NCI-H2171 treated with DMSO at 0.1 percent for 48 hours (cell line): ENCODE measurements around the gene SGSM2.

Source experiments
- DNase-seq: peaks from one replicate; lab custom pipeline; 2025; lab: John Stamatoyannopoulos, UW

The SGSM2 gene

DNA sequence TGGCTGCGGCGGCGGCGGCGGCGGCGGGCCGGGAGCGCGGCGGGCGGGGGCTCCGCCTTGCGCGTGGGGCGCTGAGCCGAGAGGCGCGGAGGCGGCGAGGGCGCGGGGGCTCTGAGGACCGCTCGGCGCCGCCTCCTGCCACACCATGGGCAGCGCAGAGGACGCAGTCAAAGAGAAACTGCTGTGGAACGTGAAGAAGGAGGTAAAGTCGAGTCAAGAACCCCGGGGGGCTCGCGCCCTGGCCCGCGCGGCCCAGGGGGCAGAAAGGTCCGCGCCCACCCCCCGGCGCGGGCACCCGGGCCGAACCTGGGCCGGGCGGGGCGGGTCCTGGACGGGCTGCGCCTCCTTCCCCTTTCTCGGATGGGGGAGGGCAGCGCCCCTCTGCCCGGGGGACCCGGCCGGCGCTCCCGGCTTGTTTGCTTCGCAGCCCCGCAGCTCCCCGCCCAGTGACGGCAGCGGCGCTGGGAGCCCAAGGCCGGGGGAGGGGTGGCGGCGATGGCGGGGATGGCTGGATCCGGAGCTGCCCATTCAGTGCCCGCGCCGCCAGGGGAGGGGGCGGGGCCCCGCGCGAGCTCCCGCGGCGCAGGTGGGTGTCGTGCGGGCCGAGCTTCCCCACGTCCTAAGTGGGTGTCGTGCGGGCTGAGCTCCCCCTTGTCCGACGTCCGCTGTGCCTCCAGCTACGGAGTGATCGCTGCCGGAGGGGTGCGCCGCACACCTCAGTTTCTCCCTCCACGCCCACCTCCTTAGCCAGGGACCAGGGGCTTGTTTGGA lies 428 bp downstream of the SGSM2 start:
- DNase-seq, result no peak

DNA sequence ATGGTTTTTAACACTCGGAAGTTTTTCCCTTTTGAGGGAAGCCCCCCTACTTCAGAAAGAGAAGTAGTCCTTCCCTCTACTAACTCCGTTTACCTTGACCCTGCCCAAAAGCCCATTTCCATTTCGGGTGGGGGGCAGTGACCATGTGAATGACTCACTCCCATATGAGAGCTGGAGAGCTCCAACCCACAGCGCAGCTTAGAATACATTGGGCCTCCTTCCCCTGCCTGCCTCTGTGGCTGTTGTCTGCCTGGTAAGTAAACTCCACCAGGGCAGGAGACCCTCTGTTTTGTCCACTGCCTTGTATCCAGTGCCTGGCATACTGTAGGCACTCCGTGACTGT lies 985 bp downstream of the SGSM2 start:
- no peak for DNase-seq

DNA sequence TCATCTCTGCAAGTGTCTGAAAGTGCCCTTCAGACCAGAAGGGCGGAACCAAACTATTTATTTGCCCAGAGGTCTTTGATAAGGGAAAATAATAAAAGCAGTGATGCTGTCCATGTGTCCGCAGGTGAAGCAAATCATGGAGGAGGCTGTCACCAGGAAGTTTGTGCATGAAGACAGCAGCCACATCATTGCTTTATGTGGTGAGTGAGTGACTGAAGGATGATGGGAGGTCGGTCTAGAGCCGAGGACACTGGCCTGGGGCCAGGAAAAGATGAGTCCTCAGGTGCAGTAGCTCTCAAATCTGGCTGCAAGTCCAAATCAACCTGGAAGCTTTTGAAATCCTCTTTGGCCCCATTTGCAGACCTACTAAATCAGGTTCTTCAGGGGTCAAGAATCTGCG lies 6.1 kb downstream of the SGSM2 start:
- DNase-seq, result no peak

DNA sequence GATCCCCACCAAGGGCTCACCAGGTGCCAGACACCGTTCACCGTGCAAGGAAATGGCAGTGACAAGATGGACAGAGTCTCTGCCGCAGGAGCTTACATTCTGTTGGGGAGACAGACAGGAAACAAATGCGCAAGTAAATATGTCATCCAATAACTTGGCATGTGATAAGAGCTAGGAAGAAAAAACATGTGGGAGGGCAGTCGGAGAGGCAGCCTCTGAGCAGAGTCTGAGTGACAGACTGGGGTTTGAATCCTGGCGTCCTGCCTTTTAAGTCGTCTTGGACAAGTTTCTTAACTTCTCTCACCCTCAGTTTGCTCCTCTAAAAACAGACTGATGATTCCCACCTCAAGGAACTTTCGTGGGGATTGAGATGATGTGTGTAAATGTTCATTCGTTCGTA lies 7.2 kb downstream of the SGSM2 start:
- no peak for DNase-seq

DNA sequence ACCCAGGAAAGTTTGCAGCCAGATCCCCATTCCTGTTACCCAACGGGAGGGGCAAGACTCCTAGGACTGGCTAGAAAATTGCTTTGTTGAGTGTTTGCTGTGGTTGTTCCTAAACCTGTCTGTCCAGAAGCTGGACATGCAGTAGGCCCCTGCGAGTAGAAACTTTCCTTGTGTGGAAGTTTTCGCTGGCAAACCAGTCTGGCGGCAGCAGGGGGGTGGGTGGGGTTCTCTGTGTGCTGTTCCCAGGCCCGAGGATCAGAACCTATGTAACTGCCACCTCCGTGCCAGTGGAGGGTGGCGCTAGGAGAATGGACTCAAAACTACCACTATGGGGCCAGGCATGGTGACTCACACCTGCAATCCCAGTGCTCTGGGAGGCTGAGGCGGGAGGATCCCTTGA lies 9.2 kb downstream of the SGSM2 start:
- no peak for DNase-seq

DNA sequence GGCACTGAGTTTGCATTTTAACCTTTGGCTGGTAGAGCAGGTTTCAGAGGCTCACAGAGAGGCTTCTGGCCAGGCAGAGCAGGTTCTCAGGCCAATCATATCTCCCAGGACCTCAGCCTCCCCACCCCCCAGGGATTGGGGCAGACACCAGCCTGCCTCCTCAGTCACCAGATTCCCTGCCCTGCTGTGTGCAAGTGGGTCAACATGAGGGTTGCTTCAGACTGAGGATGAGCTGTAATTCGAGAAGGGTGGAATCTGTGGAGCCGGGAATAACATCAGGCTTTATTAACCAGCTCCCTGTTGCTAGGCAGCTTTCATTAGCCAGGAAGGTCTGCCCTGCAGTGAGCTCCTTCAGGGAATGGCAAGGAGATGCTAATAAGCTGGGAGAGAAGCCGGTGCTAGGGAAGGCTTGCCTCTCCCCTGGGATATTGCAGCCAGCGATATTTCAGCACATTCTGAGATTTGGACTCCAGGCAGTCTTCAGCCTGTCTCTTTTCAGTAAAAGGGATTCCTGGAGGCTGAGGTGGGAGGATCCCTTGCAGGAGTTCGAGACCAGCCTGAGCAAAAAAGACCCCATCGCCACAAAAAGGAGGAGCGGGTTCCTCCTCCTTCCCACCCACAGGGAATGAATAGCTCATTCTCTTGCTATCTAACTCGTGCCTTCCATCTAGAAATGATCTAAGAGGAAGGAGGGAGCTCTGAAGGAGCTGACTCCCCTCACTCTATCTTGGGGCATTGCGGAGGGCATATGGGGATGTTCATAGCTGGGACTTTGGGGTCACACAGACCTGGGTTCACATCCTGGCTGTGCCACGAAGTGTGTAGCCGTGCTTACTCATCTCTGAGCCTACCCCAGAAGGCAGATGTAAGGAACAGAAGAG lies 10.7 kb downstream of the SGSM2 start:
- DNase-seq, result peak; percentile 99

DNA sequence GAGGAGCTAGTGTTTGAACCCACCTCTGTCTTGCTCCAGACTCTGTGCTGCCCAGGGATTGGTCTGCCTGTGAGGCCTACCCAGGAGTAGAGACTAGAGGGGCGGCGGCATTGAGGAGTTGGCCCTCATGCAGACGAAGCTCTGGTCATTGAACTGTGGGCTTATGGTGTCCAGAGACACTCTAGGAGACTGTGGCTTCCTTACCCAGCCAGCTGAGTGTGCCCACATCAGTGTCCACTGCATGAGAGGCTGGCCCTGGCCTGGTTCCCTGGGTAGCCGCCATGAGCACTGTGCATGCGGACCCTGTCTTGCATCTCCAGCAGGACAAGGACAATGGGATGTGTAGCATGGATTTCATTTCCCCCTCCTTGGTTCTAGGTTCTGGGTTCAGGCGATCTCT lies 14.0 kb downstream of the SGSM2 start:
- no peak for DNase-seq

DNA sequence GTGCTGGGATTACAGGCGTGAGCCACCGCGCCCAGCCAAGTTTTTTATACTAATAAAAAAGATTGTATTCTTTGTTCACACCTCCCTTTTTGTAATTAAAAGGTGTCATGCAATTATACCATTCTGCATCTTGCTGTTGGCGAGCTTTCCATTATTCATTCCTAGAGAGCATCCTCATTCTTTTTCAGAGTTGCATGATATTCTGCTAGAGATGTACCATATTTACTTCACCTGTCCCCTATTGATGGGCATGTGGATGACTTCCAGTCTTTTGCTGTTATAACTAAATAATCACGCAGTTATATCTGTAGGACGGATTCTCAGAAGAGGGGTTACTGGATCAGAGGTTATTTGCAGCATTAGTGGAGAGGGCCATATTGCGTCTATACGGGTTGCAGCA lies 17.0 kb downstream of the SGSM2 start:
- DNase-seq, result no peak

DNA sequence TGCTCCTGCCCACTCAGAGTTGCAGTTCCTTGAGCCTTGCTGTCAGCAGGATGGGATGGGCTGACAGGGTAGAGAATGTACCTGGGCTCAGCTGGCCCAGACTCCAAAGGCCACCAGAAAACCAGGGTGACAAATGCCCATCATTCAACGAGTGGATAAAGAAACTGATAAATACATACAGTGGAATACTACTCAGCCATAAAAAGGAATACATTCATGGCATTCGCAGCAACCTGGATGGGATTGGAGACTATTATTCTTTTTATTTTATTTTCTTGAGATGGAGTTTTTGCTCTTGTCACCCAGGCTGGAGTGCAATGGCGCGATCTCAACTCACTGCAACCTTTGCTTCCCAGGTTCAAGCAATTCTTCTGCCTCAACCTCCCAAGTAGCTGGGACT lies 19.9 kb downstream of the SGSM2 start:
- DNase-seq, result no peak

DNA sequence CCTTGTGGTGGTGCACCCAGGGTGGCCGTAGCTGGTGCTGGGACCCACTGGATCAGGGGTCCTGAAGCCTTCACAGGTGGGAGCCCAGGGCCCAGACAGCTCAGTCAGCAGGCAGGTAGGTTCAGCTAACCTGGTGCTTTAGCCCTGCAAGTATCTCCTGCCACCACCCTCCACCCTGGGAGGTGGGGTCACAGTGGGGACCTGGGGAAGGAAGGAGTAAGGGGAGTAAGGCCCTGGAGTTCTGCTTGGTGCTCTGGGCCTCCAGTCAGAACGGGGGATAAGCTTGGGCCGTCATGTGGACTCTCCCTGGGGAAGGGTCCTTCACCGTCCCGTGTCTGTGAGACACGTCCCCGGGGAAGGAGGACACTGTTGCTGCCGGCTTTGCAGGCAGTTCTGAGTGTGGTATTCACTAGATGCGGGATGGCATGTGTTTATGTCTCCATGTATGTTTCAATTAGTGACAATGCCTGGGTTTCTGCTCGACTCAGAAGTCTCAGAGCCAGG lies 20.7 kb downstream of the SGSM2 start:
- no peak for DNase-seq

DNA sequence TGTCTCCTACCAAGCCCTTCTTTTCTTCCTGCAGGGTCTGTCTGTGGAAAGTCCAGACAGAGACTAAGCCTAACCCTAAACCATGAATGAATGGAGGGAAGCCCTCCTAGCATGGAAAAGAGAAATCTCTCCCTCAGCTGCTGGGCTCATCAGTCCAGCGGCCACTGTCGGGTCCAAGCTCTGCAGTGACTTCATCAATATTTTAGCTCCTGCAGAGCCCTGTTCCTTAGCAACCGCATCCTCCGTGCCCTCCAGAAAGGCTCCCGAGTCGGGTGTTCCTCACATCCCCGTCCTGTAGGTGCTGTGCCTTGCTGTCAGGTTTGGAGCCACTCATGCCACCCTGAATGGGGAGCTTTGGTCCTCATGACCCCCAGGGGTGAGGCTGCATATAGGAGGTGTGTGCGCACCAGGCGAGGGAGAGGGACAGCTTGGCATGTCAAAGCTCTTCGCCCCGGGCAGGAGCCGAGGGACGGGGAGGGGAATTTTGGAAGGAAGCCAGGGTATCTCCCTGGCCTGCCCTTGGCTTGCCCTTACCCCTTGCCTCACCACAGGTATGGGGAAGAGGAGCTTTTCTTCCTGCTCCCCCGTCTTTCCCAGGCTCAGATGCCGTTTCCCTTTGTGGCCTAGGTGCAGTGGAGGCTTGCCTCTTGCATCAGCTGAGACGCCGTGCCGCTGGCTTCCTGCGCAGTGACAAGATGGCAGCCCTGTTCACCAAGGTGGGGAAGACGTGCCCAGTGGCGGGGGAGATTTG lies 23.9 kb downstream of the SGSM2 start:
- no peak for DNase-seq

DNA sequence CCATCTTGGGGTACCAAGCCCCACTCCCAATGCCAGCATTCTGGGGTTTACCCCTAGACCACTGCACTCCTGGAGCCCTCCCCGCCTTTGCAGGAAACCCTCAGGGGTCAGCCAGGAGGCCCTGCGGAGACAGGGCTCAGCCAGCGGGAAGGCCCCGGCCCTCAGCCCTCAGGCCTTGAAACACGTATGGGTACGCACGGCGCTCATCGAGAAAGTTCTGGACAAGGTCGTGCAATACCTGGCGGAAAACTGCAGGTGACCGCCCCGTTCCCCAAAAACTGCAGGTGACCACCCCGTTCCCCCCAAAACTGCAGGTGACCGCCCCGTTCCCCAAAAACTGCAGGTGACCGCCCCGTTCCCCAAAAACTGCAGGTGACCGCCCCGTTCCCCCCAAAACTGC lies 24.7 kb downstream of the SGSM2 start:
- no peak for DNase-seq

DNA sequence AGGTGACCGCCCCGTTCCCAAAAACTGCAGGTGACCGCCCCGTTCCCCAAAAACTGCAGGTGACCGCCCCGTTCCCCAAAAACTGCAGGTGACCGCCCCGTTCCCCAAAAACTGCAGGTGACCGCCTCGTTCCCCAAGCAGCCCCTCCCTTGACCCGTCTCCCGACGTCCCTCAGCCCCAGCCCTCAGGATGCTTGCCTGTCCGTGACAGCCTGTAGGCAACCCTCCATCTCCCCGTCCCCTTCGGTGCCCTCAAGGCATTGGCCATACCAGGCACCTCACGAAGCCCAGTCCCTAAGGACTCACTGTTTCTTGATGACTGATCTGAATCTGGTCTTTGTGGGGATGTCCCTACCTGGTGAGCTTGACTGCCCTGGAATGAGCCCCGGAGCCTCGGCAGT lies 25.1 kb downstream of the SGSM2 start:
- no peak for DNase-seq

DNA sequence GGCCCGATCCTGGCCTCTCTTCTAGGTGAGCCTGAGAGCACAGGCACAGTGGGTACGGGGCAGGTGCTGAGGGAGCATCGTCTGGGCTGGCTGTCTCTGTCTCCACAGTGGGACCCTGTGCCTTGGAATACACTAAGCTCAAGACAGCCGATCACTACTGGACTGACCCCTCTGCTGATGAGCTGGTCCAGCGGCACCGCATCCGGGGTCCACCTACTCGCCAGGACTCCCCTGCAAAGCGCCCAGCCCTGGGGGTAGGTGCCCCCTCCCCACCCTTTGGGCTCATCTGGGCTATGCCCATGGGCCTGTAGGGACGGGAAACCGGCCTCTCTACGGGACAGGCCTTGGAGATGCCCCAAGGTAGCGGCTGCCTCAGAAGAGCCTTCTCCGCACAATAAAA lies 25.6 kb downstream of the SGSM2 start:
- no peak for DNase-seq

DNA sequence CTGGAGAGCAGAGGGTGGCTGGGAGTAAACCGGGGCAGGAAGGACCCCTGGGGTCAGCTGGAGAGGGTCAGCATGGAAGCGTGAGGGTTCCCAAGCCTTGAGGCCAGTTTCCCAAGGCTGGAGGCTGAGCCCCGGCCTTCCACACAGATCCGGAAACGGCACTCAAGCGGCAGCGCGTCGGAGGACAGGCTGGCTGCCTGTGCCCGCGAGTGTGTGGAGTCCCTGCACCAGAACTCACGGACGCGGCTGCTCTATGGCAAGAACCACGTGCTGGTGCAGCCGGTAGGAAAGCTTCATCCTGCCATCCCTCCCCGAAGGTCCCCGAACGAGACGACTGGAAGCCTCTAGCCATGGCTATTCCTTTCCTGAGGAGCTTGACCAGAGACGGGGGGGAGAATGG lies 26.0 kb downstream of the SGSM2 start:
- no peak for DNase-seq

DNA sequence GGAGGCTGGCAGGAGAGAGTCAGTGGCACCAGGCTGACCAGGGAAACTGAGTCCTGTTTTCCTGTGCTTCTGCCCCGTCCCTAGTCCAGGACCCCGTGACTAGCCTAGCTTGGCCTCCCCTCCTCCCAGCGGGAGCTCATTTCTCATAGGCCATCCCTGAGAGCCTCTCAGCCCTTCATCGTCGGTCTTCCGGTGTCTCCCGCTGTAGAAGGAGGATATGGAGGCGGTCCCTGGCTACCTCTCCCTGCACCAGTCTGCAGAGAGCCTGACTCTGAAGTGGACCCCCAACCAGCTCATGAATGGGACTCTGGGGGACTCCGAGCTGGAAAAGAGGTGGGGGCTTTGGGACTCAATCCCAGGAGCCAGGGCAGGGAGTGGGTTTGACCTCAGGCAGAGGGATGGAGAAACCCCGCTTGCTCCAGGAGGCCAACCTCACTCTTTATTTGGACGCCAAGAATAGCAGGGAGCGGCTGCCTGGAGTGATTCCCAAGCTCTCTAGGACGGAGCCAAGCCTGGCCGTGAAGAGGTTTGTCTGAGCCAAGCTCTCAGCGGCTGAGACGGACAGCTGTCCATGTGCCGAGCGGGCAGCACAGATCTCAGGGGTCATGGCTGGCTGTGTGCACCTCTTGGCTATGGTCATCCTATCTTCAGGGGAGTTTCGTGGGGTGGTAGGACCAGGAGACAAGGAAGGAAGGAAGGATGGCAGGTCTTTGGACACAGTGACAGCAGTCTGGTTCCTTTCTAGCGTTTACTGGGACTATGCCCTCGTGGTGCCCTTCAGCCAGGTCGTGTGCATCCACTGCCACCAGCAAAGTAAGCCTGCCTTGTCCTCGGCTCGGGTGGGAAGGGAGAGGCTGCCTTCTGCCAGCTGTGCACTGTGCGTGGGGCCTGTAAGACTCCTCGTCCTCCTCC lies 26.8 kb downstream of the SGSM2 start:
- DNase-seq, result no peak

DNA sequence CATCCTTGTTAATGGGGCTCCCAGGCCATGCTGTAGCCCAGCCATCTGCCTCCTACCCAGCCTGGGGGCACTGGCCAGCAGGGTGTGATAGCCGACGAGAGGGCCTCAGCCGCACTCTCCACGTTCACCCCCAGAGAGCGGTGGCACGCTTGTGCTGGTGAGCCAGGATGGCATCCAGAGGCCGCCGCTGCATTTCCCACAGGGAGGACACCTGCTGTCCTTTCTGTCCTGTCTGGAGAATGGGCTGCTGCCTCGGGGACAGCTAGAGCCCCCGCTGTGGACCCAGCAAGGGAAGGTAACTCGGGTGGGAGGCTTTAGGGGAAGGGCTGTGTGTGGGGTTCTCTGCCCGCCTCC lies 27.4 kb downstream of the SGSM2 start:
- DNase-seq, result no peak

DNA sequence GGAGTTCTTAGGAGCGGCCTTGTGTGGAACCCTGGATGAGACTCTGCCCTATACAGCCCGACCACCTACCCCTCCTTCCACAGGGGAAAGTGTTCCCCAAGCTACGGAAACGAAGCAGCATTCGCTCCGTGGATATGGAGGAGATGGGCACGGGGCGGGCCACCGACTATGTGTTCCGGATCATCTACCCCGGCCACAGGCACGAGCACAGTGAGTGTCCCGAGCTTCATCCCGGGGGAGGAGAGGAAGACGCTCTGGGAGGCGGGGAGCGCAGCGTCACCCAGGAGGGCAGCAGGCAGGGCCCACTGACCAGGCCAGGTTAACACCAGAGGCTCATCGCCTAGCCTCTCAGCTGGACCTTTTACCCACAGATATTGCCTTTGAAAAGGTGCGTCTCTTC lies 27.8 kb downstream of the SGSM2 start:
- DNase-seq, result no peak

DNA sequence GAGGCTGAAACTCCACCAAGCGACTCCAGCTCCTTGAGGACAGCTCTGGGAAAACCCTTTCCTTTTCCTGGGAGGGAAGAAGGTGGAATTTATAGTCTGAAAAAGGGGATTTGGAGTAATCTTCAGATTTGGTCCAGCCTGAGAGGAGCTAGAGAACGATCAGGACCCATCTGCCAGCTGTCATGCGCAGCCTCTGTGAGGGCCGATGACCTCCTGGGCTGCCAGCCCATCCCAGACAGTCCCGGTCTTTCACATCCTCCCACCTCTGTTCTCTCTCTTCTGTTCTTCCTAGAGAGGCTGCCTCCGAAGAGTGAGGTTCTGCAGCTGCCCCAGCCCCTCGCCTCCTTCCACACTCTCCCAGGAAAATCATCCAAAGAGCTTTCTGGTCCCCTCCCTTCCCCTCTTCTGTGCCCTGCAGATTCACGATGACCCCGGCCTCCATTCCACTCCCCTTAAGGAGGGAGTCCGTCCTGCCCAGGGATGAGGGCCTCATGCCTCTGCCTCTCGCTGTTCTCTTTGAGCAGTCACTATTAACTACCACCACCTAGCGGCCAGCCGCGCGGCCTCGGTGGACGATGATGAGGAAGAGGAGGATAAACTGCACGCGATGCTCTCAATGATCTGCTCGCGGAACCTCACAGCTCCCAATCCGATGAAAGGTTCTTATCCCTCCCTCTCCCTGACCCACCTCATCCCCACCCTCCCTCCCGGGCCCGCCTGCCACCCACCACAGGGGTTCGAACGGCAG lies 29.6 kb downstream of the SGSM2 start:
- no peak for DNase-seq

DNA sequence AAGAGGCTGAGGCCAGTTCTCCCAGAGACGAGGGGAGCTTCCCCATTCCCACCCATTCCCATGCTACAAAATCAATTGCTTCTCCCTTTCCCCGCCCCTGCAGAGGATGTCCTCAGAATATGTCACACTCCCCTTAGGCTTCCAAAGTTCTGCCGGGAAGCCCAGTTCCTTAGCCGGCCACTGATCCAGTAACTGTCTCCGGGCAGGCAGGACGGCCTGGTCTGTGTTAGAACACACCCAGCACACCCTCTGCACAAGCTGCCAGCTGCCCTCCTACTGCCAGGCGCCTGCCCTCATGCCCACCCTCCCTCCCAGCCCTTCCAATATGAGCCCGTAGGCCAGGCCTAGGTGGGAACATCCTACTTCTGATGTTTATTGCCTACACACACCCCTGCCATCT lies 31.1 kb downstream of the SGSM2 start:
- peak; percentile 39 for DNase-seq

DNA sequence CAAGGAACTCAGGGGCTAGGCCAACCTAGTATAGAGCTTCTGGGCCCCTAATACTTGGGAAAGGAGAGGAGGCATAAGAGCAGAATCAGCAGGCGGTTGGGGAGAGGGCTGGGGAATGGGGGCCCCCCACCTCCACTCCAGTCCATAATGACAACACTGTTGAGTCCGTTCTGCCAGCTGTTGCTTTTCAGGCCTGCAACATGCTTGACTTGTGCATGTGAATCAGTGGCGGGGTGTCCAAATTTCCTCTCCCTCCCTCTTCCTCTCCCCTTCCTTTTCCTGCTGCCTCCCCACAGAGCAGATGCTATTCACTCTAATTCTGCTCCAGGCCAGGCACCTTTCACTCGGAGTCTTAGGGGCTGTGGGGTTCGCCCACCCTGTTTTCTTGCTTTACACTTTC lies 31.7 kb downstream of the SGSM2 start:
- DNase-seq, result no peak
